GM21526 (cell line): ENCODE measurements around the gene TRPV3.
"Not testable (repeated sequence)": the region's sequence is repeated elsewhere in the genome, so short reads cannot be mapped to it uniquely, and the experiment has no call there.

Experiments used
- ATAC-seq: cut with Tn5 transposase; IDR thresholded peaks from one replicate; pipeline ENCODE4 v1.9.1; 2021; ENCODE audit warnings: moderate library complexity; ENCODE audit not compliant: unreplicated experiment, low FRiP score

The TRPV3 gene

GRCh38 chr17:3528403-3528851, 29.2 kb downstream of the TRPV3 start:
- no peak for ATAC-seq

- ATAC-seq, result no peak
Measured at GRCh38 chr17:3527896-3528295, 29.7 kb downstream of the TRPV3 start.

DNA sequence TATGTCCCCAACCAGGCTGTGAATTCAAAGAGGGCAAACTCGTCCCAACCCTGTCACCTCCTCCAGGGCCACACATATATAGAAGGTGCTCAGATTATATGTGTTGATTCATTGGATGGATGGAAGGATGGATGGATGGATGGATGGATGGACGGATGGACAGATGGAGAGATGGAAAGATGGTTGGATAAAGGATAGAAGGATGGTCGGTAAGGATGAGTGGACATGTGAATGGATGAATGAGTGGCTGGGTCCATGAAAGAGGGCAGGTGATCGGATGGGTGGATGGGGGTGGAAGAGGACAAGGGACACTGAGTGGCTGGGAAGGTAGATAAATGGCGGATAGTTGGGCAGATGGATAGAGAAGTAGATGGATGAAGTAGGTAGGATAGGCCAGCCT, 30.1 kb downstream of the TRPV3 start:
- no peak for ATAC-seq

GRCh38 chr17:3526971-3527370, 30.6 kb downstream of the TRPV3 start:
- no peak for ATAC-seq

DNA sequence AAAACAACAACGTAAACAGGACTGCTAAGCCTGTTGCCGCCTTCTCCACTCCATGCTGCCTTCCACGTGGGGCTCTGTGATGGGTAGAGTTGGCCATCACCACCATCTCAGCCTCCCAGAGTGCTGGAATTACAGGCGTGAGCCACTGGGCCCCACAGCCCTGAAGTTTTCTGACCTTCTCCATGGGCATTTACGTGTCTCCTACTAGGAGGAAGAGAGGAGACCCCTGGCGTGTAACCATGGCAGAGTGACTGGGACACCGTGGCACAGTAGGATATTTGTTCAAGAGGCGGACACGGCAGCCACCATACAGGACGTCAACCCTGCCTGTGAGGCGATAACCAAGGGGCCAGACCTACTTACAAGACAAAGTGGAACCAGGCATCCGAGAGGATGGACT, 31.1 kb downstream of the TRPV3 start:
- no peak for ATAC-seq

GRCh38 chr17:3524024-3524423, 33.6 kb downstream of the TRPV3 start:
- ATAC-seq, result no peak

DNA sequence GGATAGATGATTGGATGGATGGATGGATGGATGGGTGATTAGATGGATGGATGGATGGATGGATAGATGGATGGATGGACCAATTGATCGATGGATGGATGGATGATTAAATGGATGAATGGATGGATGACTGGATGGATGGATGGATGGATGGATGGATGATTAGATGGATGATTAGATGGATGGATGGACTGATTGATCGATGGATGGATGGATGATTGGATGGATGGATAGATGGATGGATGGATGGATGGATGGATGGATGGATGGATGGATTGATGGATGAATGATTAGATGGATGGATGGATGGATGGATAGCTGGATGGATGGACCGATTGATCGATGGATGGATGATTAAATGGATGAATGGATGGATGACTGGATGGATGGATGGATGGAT, 38.1 kb downstream of the TRPV3 start:
- not testable (repeated sequence) for ATAC-seq

DNA sequence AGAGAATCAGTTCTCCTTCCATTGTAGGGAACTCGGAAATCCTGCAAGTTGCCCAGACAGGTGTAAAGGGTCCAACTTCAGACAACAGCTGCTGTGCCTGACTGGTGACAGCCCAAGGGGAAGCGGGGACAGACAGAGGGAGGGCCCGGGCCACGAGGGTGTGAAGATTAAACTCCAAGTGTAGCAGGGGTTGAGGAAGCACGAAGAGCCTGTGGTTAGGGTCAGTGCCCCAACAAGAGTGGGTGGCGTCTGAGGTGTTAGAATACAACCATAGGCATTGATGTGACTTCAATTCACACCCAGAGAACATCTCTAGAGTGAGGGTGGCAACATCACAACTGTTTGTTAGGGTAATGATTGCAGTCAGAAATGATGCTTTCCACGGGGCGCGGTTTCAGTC, 42.7 kb downstream of the TRPV3 start:
- no peak for ATAC-seq

DNA sequence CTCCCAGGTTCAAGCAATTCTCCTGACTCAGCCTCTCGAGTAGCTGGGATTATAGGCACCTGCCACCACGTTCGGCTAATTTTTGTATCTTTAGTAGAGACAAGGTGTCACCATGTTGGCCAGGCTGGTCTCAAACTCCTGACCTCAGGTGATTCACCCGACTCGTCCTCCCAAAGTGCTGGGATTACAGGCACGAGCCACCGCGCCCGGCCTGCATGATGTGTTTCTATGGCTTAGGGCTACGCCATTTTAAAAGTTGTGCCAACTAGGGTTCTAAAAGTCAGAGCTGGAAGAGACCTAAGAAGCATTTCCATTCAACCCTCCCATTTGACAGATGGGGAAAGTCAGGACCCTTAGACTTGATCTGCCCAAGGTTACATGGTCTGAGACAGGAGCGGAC, 43.4 kb downstream of the TRPV3 start:
- ATAC-seq, result not testable (repeated sequence)

DNA sequence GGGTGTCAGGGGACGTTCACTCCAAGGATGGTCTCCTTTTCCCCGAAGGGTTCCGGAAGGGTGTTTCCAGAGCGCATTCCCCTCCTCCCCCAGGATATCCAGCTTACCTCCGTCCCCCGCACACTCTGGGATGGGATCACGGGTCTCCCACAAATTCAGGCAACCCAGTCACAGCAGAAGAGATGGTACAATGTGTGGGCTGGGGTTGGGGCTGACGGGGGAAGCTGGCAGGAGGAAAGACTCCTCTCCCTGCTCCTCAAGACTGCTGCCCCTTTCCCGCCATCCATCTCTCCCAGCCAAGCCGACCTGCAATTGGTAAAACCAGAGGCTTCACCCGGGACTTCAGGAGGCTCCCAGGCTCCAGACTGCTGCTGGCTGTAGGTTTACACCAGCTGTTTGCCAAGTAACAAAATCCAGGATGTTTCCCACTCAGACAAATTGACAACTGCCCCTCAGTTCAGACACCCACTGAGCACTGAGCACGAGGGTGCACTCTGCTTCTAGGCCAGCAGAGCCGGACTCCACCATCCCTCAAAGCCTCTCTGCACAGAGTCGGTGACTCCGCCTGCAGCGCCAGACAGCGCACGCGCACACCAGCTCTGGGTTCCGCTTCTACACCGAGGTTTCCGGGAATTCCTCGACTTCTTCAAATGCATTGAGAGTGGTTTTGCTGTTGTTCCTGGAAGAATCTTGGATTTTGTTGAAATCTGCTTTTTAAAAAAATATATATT, 44.1 kb downstream of the TRPV3 start:
- no peak for ATAC-seq

DNA sequence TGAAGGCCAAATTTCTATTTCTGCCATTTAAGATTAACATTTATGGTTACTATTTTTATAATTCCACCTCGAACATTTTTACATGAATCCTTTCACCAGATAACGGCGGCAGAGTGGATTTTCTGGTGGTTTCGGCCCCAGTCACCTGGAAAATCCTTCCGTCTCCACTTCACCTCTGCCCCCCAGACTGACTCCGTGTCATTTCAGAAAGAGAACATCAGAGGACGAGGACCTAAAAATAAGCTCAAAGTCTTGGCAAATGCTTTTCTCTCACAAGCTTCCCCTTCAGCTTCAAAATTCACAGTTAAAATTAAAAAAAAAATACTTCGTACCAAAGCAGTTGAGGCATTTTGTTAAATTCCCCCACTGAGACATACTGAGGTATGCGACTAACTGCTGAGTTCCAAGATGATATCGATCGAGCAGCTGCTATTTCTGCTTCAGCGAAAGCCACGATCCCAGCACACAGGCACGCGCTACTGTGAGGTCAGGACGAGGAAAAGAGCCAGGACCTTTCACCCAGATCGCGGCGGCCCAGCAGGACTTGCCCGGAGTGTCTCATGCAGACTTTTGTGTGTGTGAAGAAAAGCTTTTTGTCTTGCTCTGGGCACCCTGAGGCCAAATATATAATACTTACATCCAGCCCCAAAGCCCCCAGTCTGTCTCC, 45.0 kb downstream of the TRPV3 start:
- ATAC-seq, result no peak

DNA sequence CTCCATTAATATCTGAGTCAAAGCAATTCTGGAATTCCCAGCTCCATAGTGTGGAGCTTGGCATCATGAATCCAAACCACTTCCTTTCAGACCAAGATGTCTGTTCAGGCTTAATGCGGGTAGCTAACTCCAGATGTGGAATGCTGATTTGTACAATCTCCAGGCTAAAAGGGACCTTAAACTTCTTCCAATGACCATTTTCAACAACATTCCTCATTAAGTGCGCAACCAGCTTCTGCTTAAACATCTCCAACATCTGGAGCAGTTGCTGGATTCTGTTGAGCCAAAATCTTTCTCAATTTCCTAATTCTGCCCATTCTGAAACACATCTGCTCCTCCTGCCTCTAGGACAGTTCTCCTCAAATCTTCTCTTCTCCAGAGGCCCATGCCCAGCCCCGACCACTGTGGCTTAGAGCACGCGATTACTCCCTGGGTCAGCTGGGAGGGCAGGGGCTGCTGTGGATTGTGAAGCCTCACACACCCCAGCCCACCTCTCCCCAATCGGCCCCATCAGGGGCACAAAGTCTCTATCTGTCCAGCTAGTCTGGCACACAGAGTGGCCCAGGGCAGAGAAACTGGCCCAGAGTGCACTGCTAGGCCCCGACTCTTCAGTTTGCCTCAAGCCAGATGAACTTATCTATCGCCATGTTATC, 45.6 kb downstream of the TRPV3 start:
- ATAC-seq, result no peak

GRCh38 chr17:3510090-3510489, 47.5 kb downstream of the TRPV3 start:
- no peak for ATAC-seq

GRCh38 chr17:3507869-3508268, 49.7 kb downstream of the TRPV3 start:
- ATAC-seq, result no peak

DNA sequence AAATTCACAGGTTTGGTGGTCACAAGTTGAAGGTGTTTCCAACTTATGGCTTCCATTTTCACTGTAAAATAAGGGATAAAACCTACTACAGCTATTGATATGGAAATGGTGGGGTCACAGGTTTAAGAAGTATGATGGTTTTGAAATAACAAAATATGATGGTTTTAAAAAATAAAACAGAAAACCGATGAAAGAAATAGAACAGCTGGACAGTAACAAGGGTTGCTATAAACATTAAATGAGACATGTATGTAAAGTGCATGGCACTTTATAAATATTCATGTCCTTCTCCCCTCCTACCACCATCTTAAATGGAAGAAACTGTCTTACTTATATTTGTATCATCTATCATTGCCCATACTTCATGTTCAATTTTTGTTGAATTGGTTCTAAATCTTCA, 50.5 kb downstream of the TRPV3 start:
- no peak for ATAC-seq

- ATAC-seq, result no peak
Measured at GRCh38 chr17:3506054-3506453, 51.6 kb downstream of the TRPV3 start.

DNA sequence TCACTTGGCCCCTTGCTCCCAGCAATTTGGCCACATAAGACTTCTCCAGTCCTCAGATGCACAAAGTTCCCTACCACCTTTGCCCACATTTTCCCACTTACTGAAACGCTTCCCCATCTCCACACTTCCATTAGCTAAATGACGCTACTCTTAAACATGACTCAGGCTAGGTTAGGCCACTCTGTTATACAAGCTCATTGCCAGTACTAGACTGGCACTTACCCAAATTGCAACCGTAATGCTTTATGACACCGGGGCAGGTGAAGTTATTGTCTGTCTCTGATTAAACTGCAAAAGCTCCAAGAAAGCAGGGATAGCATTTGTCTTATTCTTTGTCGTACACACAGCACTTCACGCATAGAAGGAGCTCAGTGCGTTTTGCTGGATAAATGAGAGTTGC, 52.6 kb downstream of the TRPV3 start:
- no peak for ATAC-seq

DNA sequence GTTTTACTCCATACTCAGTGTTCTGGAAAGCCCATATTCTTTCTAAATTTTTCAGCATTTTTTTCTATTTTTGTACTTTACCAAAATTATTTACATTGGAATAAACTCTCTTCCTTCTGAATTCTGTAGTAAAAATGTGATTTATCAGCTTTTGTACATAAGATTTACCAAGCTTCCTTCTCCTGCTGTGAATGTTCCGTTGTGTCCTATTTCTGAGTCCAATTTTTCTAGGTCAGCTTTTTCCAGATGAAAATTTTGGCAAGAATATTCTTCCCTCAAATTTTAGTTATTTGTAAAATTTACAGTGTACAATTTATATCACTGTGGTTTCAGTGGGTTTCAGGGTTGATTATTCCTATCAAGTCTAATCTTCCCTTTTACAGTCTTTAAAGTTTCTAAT, 54.3 kb downstream of the TRPV3 start:
- ATAC-seq, result no peak

DNA sequence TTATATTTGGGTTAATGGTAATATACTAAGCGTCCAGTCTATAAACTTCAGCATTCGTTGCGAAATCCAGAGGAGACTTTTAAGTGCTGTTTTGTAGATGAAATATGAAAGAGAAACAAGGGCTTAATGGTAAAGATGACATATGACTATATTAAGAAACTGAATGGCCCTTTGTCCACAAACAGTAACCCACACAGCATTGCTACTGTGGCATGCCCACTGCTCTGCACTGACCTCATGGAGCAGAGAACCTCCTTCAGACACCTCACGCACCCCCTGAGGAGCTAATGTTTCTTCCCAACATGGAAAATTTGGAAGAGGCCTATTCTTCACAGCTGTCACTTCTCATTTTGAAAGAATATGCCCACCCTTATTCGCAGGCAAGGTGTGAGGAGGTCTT, 55.1 kb downstream of the TRPV3 start:
- no peak for ATAC-seq

GRCh38 chr17:3501344-3501743, 56.3 kb downstream of the TRPV3 start:
- no peak for ATAC-seq

GRCh38 chr17:3497101-3497500, 60.5 kb downstream of the TRPV3 start:
- ATAC-seq, result no peak
